IPS-18a (cell line): ENCODE data around the gene CSRP1.

ENCODE experiments used
- H3K27ac ChIP-seq: one replicate; pipeline ENCODE4 v1.5.1; 2013; ENCODE audit warnings: low read length
- H3K27me3 ChIP-seq: one replicate; pipeline ENCODE4 v1.6.1; 2013; ENCODE audit warnings: mild to moderate bottlenecking, low read length; ENCODE audit not compliant: control insufficient read depth, insufficient read depth
- H3K36me3 ChIP-seq: one replicate; pipeline ENCODE4 v1.6.1; 2013; ENCODE audit warnings: low read depth, low read length; ENCODE audit not compliant: control insufficient read depth
- H3K4me1 ChIP-seq: one replicate; pipeline ENCODE4 v1.6.1; 2013; ENCODE audit warnings: low read depth, low read length; ENCODE audit not compliant: control insufficient read depth
- H3K4me3 ChIP-seq: one replicate; pipeline ENCODE4 v1.5.1; 2013; ENCODE audit warnings: low read length
- H3K9ac ChIP-seq: one replicate; pipeline ENCODE4 v1.6.1; 2013; ENCODE audit warnings: mild to moderate bottlenecking, low read length, moderate library complexity
- H3K9me3 ChIP-seq: one replicate; pipeline ENCODE4 v1.6.1; 2013; ENCODE audit warnings: low read depth, low read length; ENCODE audit not compliant: control insufficient read depth

The CSRP1 gene

GRCh38 chr1:201468501-201468843, 38.5 kb downstream of the CSRP1 start:
- H3K4me3 ChIP-seq, result peak overlapping the region; percentile 73
- no peaks in the 10 kb centered on the region for H3K4me1 ChIP-seq
- peaks cover 6% of the 10 kb centered on the region for H3K36me3 ChIP-seq
- no peaks in the 10 kb centered on the region for H3K9me3 ChIP-seq
- peak overlapping the region; percentile 42 for H3K9ac ChIP-seq
- H3K27me3 ChIP-seq, result peaks cover 44% of the 10 kb centered on the region
- no peak overlapping the region for H3K27ac ChIP-seq

GRCh38 chr1:201466492-201466891, 40.4 kb downstream of the CSRP1 start:
- Histone ChIP-seq H3K9ac (no peak overlapping the region), H3K27ac (no peak overlapping the region)

GRCh38 chr1:201465698-201466290, 41.1 kb downstream of the CSRP1 start:
- H3K27me3 ChIP-seq, result peaks cover 32% of the 10 kb centered on the region
- no peak overlapping the region for H3K9ac ChIP-seq
- no peak overlapping the region for H3K4me3 ChIP-seq
- peaks cover 6% of the 10 kb centered on the region for H3K36me3 ChIP-seq
- no peaks in the 10 kb centered on the region for H3K4me1 ChIP-seq
- H3K27ac ChIP-seq, result no peak overlapping the region
- H3K9me3 ChIP-seq, result no peaks in the 10 kb centered on the region

More at GRCh38 chr1:201466492-201466891, 40.4 kb downstream of the CSRP1 start:
- Histone ChIP-seq H3K9me3 (no peaks in the 10 kb centered on the region), H3K27me3 (peaks cover 39% of the 10 kb centered on the region), H3K4me1 (no peaks in the 10 kb centered on the region), H3K4me3 (no peak overlapping the region), H3K36me3 (peaks cover 6% of the 10 kb centered on the region)

DNA sequence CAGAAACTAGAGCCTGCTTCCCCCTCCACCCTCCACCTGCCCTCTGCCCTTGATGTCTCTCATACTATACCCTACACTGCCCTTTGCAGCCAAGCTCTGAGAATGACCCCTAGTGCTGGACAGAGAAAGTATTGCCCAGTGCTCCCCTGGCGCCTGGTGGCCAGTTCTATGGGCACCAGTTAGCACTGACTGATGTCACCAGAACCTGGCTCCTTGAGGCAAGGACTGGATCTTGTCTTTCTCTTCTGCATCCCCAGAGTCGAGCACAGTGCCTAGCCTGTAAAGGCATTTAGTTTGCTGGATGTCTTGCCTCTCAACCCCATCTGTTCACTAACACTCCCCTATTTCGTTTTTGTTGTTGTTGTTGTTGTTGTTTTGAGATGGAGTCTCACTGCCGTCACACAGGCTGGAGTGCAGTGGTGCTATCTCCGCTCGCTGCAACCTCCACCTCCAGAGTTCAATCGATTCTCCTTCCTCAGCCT, 43.8 kb downstream of the CSRP1 start:
- Histone ChIP-seq H3K4me1 (no peaks in the 10 kb centered on the region), H3K36me3 (peaks cover 6% of the 10 kb centered on the region), H3K9ac (no peak overlapping the region), H3K27ac (no peak overlapping the region), H3K27me3 (peaks cover 6% of the 10 kb centered on the region), H3K9me3 (no peaks in the 10 kb centered on the region), H3K4me3 (no peak overlapping the region)

DNA sequence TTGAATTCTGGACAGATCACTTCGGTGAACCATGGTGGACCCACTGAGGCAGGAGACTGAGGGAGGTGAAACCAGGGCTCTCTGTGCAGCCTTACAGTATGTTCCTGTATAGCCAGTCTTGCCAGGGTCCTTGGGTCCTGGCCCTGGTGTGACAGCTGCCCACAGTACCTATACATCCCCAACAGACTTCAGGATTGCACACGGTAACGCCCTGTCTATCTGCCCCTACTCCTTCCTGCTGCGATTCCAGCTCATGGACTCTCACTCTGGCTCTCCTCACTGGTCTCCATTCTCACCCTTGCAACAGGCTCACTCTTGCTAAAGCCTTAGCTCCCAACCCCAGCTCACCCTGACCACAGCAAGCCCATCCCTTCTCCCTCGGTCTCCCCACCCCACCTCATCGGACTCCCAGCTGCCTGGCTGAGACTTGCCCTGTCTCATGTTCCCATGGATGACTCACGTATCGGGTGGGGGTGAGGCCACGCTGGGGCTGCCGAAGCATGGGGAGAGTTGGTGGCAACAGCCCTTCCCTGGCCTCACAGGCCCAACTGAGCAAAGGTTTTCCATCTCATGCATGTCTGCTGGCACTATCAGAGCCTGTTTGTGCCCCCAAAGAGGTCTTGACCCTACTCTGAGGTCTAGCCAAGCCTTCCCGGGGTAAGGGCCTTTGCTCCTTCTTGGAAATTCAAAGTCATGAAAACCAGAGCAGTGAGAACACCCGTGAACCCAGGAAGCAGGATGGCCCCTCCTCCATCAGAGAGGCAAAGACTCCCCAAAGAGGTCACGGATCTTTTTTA, 45.1 kb downstream of the CSRP1 start:
- H3K4me3 ChIP-seq, result no peak overlapping the region

DNA sequence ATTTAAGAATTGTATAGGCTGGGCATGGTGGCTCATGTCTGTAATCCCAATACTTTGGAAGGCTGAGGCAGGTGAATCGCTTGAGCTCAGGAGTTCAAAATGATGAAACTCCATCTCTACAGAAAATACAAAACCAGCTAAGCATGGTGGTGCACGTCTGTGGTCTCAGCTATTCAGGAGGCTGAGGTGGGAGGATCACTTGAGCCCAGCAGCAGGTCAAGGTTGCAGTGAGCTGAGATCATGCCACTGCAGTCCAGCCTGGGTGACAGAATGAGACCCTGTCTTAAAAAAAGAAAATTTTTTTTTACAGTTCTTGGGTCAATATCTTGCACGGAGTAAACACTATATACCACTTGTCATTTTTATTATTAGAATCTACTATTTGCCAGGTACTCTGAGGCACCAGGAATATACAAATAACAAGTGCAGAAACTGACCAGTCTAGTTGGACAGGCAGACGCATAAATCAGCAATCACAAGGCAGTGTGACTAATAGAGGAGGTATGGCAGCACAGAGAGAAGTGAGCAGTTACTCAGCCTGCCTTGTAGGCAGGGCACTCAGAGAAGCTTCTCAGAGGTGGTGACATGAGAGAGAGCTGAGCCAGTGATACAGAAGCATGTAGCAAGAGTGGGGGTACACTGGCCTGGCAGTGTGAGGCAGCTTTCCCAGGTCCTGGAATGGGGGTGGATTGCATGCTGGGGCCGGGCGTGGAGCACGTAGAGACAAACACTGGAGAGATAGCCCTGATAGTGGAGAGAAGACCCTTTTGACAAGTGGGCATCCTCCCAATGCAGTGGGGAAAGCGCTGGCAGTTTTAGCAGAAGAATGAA, 45.9 kb downstream of the CSRP1 start:
- H3K27ac ChIP-seq, result no peak overlapping the region
- peaks cover 12% of the 10 kb centered on the region for H3K4me1 ChIP-seq

More for the DNA sequence above, 45.1 kb downstream of the CSRP1 start:
- Histone ChIP-seq H3K4me1 (peaks cover 7% of the 10 kb centered on the region), H3K36me3 (peaks cover 6% of the 10 kb centered on the region), H3K9me3 (no peaks in the 10 kb centered on the region), H3K27me3 (no peaks in the 10 kb centered on the region), H3K27ac (no peak overlapping the region), H3K9ac (no peak overlapping the region)

GRCh38 chr1:201459775-201460174, 47.1 kb downstream of the CSRP1 start:
- H3K9ac ChIP-seq, result no peak overlapping the region
- H3K27ac ChIP-seq, result no peak overlapping the region
- H3K9me3 ChIP-seq, result no peaks in the 10 kb centered on the region
- no peaks in the 10 kb centered on the region for H3K36me3 ChIP-seq
- no peaks in the 10 kb centered on the region for H3K27me3 ChIP-seq
- H3K4me3 ChIP-seq, result no peak overlapping the region
- H3K4me1 ChIP-seq, result peaks cover 16% of the 10 kb centered on the region

More for the DNA sequence above, 45.9 kb downstream of the CSRP1 start:
- no peak overlapping the region for H3K4me3 ChIP-seq
- no peaks in the 10 kb centered on the region for H3K9me3 ChIP-seq
- H3K9ac ChIP-seq, result no peak overlapping the region
- H3K27me3 ChIP-seq, result no peaks in the 10 kb centered on the region
- peaks cover 6% of the 10 kb centered on the region for H3K36me3 ChIP-seq

DNA sequence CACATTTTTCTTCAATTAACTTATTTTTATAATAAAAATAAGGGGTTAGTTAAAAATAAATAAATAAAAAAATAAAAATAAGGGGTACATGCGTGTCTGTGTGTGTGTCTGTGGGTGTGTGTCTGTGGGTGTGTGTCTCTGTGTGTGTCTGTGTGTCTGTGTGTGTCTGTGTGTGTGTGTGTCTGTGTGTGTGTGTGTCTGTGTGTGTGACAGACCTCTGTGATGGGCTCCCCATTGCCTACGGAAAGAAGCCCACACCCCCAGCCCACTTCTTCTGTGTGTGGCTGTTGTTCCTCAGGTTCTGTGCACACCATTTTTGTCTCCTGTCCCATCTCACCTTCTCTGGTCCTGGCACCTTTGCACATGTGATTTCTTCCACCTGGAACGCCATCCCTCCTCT, 47.9 kb downstream of the CSRP1 start:
- H3K4me1 ChIP-seq, result peaks cover 16% of the 10 kb centered on the region
- H3K4me3 ChIP-seq, result no peak overlapping the region
- no peaks in the 10 kb centered on the region for H3K27me3 ChIP-seq
- H3K36me3 ChIP-seq, result no peaks in the 10 kb centered on the region
- H3K9me3 ChIP-seq, result no peaks in the 10 kb centered on the region
- no peak overlapping the region for H3K27ac ChIP-seq
- H3K9ac ChIP-seq, result no peak overlapping the region

- no peak overlapping the region for H3K4me3 ChIP-seq
- H3K27me3 ChIP-seq, result no peaks in the 10 kb centered on the region
- H3K9me3 ChIP-seq, result no peaks in the 10 kb centered on the region
- no peak overlapping the region for H3K27ac ChIP-seq
- H3K9ac ChIP-seq, result no peak overlapping the region
- H3K4me1 ChIP-seq, result peaks cover 16% of the 10 kb centered on the region
- no peaks in the 10 kb centered on the region for H3K36me3 ChIP-seq
Measured at GRCh38 chr1:201457508-201457960, 49.4 kb downstream of the CSRP1 start.

DNA sequence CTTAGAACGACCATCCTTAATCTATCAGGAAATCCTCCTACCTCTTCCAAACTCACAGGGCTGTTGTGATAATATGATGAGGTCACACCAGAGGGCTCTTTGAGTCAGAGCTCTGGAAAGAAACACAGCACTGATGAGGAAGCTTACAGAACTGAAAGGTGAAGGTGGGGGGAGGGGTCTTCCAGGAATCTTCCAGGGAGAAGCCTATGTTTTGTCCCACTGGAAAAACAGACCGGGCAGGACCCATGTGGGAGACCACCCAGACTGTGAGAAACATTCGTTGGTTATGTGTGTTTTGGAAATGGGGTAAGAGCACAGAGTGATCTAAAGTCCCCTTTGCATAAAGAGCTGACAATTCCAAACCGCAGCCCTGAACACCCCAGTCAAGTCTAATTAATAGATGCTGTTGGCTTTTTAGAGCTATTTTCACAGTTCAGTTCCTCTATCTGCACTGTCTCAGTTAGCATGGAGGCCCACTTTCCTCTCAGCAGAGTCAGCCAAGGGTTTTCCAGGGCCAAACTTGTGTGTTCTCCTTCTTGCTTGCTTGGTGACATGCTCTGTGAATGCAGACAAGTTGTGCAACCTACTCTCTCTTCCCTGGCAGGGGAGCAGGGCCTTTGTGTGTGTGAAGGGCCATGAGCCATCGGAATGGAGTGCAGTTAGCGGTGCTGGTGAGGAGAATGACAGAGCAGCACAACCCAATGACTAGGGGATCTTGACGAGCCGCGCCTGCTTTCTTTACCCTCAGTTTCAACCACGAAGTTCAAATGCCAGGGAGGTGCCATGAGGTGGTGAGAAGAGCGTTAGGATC, 50.2 kb downstream of the CSRP1 start:
- H3K4me1 ChIP-seq, result peaks cover 16% of the 10 kb centered on the region
- H3K9ac ChIP-seq, result no peak overlapping the region
- no peak overlapping the region for H3K27ac ChIP-seq
- no peaks in the 10 kb centered on the region for H3K27me3 ChIP-seq
- no peaks in the 10 kb centered on the region for H3K36me3 ChIP-seq
- H3K9me3 ChIP-seq, result no peaks in the 10 kb centered on the region
- no peak overlapping the region for H3K4me3 ChIP-seq

DNA sequence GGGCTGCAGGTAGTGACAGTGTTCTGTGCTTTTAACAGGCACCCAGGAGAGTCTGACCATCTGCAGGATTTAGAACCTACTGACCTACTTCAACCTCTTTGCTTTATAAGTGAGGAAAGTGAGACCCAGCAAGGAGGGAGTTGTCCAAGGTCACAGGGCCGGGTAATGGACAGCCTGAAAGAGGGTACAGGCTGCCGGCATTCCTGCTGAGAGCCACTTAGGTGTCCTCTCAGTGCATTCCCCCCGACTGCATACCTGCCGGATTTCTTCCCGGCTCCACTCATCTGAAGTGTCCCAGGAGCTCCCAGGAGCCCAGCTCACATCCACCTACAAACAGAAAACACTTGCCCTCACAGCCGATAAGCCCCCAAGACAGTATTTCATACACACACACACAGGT, 51.8 kb downstream of the CSRP1 start:
- Histone ChIP-seq H3K27ac (no peak overlapping the region), H3K9ac (no peak overlapping the region), H3K27me3 (no peaks in the 10 kb centered on the region), H3K4me3 (no peak overlapping the region), H3K4me1 (peaks cover 23% of the 10 kb centered on the region), H3K36me3 (no peaks in the 10 kb centered on the region), H3K9me3 (no peaks in the 10 kb centered on the region)
